ENCODE results near the gene OR2AJ1. TPM values are rescaled to one million over a fixed set of nuclear protein-coding genes. Genes with fewer than 3 reads are reported as not detected.

The OR2AJ1 gene
- total RNA-seq, 2 donors from 2014 or later = 0.15 TPM; not detected in 1

Other genes with a start within 250 kb of the OR2AJ1 start
- not detected for gene OR13G1, start 245.2 kb upstream of the OR2AJ1 start, total RNA-seq
- not detected for gene OR6F1, start 208.2 kb upstream of the OR2AJ1 start, total RNA-seq
- not detected for gene OR14K1, start 186.3 kb upstream of the OR2AJ1 start, total RNA-seq
- gene OR14A2, start 176.7 kb upstream of the OR2AJ1 start, total RNA-seq = not detected
- not detected for gene OR1C1, start 164.3 kb upstream of the OR2AJ1 start, total RNA-seq
- gene OR14A16, start 100.8 kb upstream of the OR2AJ1 start, total RNA-seq = not detected
- gene OR11L1, start 83.0 kb upstream of the OR2AJ1 start, total RNA-seq = 1 to 10 TPM in 1 of 2 donors, not detected in 1; 1.3 TPM
- 10 to 100 TPM in 1 of 2 donors, 1 to 10 TPM in 1; 1.2 to 44.2 TPM for gene TRIM58, start 67.7 kb upstream of the OR2AJ1 start, total RNA-seq
- gene OR2W3, start 29.3 kb upstream of the OR2AJ1 start, total RNA-seq = 1 to 10 TPM in 1 of 2 donors, under 1 TPM in 1; 0.72 to 6.6 TPM
- under 1 TPM in 1 of 2 donors, not detected in 1; 0.30 TPM for gene OR2T8, start 4.6 kb upstream of the OR2AJ1 start, total RNA-seq
- under 1 TPM; 0.50 to 0.62 TPM for gene OR2L8, start 24.0 kb downstream of the OR2AJ1 start, total RNA-seq
- under 1 TPM in 1 of 2 donors, not detected in 1; 0.37 TPM for gene OR2AK2, start 40.3 kb downstream of the OR2AJ1 start, total RNA-seq
- not detected for gene OR2L5, start 88.8 kb downstream of the OR2AJ1 start, total RNA-seq
- under 1 TPM; 0.21 to 0.22 TPM for gene OR2L2, start 105.2 kb downstream of the OR2AJ1 start, total RNA-seq
- gene OR2L3, start 121.9 kb downstream of the OR2AJ1 start, total RNA-seq = not detected
- gene OR2L13, start 170.3 kb downstream of the OR2AJ1 start, total RNA-seq = under 1 TPM in 1 of 2 donors, not detected in 1; 0.21 TPM
- not detected for gene OR2M5, start 220.3 kb downstream of the OR2AJ1 start, total RNA-seq
- not detected for gene OR2M2, start 249.9 kb downstream of the OR2AJ1 start, total RNA-seq

Measured in T-helper 17 cell (primary cell).